Activated naive CD4-positive, alpha-beta T cell treated with anti-CD3 and anti-CD28 coated beads, Interleukin-2, amount 10 ng/mL, durations not matched to agents 7 days and 5 days (primary cell): Measurements from ENCODE around the gene SHCBP1L.

ENCODE experiments used
- CTCF ChIA-PET: fragments of 350-600 bp; sonication (Branson Sonifier 250); formaldehyde crosslinking; loops from one replicate; lab custom pipeline; 2021; ENCODE audit warnings: antibody characterized with exemption; lab: Charles Lee
- DNase-seq: peaks from one replicate; pipeline ENCODE4 v3.0.0-alpha.2; 2020
- H3K27ac Mint-ChIP-seq: one replicate; pipeline ENCODE4 v1.8.0; 2021; ENCODE audit warnings: mild to moderate bottlenecking, moderate library complexity, mixed read lengths
- H3K27me3 Mint-ChIP-seq: one replicate; pipeline ENCODE4 v1.8.0; 2021; ENCODE audit warnings: mild to moderate bottlenecking, mixed read lengths
- H3K36me3 Mint-ChIP-seq: one replicate; pipeline ENCODE4 v1.8.0; 2021; ENCODE audit warnings: mixed read lengths
- H3K4me1 Mint-ChIP-seq: one replicate; pipeline ENCODE4 v1.8.0; 2021; ENCODE audit warnings: mixed read lengths
- H3K4me3 Mint-ChIP-seq: one replicate; pipeline ENCODE4 v1.8.0; 2021; ENCODE audit warnings: mild to moderate bottlenecking, moderate library complexity, mixed read lengths
- H3K9me3 Mint-ChIP-seq: one replicate; pipeline ENCODE4 v1.8.0; 2021; ENCODE audit warnings: mixed read lengths

The SHCBP1L gene

GRCh38 chr1:182974506-182975191 is 21.7 kb upstream of the SHCBP1L start:
- Mint-ChIP-seq H3K4me3 (no peak overlapping the region), H3K27ac (no peak overlapping the region), H3K4me1 (no peaks in the 10 kb centered on the region), H3K9me3 (no peaks in the 10 kb centered on the region), H3K36me3 (no peaks in the 10 kb centered on the region), H3K27me3 (no peaks in the 10 kb centered on the region)
- no peak for DNase-seq
- CTCF ChIA-PET = interaction anchor here (0.6 kb wide), 1 partner anchor 9 kb away, joined by 3 read pairs; no protein-coding TSS in a partner anchor

DNA sequence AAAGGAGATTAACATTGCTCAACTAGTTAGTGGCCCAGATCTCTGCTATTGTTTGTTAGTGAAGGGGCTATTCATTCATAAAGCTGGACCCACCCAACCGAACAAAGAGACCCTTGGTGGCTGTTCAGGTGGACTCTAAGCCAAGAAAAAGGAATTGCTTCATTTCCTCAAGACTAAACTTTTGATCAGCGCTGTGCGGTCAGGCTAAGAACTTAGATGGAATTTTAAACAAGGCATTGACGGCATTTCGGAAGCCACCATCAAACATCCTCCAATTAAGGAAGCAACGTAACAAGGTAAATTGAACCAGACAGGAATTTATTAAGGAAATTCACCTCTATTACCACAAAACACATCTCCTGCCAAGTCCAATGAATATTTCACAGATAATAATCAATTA is 19.9 kb upstream of the SHCBP1L start:
- Mint-ChIP-seq H3K36me3 (no peaks in the 10 kb centered on the region), H3K27ac (no peak overlapping the region), H3K27me3 (peaks cover 5% of the 10 kb centered on the region), H3K4me3 (no peak overlapping the region), H3K9me3 (no peaks in the 10 kb centered on the region), H3K4me1 (no peaks in the 10 kb centered on the region)
- DNase-seq = no peak
- CTCF ChIA-PET = no interaction called here

GRCh38 chr1:182972231-182972630 is 19.3 kb upstream of the SHCBP1L start:
- CTCF ChIA-PET = no interaction called here
- Mint-ChIP-seq H3K27me3 (peaks cover 8% of the 10 kb centered on the region), H3K36me3 (no peaks in the 10 kb centered on the region), H3K4me1 (no peaks in the 10 kb centered on the region), H3K9me3 (no peaks in the 10 kb centered on the region), H3K4me3 (no peak overlapping the region), H3K27ac (no peak overlapping the region)
- no peak for DNase-seq

GRCh38 chr1:182971219-182971618 is 18.3 kb upstream of the SHCBP1L start:
- no peak overlapping the region for H3K27ac Mint-ChIP-seq

GRCh38 chr1:182968836-182969734 is 16.1 kb upstream of the SHCBP1L start:
- no peaks in the 10 kb centered on the region for H3K36me3 Mint-ChIP-seq
- peaks cover 8% of the 10 kb centered on the region for H3K27me3 Mint-ChIP-seq
- no peak for DNase-seq
- no peaks in the 10 kb centered on the region for H3K9me3 Mint-ChIP-seq
- H3K4me3 Mint-ChIP-seq = no peak overlapping the region
- CTCF ChIA-PET = no interaction called here
- no peak overlapping the region for H3K27ac Mint-ChIP-seq
- no peaks in the 10 kb centered on the region for H3K4me1 Mint-ChIP-seq

More at GRCh38 chr1:182971219-182971618, 18.3 kb upstream of the SHCBP1L start:
- Mint-ChIP-seq H3K36me3 (no peaks in the 10 kb centered on the region), H3K27me3 (peaks cover 8% of the 10 kb centered on the region), H3K4me3 (no peak overlapping the region), H3K9me3 (no peaks in the 10 kb centered on the region), H3K4me1 (no peaks in the 10 kb centered on the region)
- no peak for DNase-seq
- CTCF ChIA-PET = no interaction called here

- no peak overlapping the region for H3K27ac Mint-ChIP-seq
- CTCF ChIA-PET = no interaction called here
- H3K9me3 Mint-ChIP-seq = no peaks in the 10 kb centered on the region
- no peaks in the 10 kb centered on the region for H3K36me3 Mint-ChIP-seq
- H3K4me3 Mint-ChIP-seq = no peak overlapping the region
- no peaks in the 10 kb centered on the region for H3K4me1 Mint-ChIP-seq
- DNase-seq = no peak
- peaks cover 8% of the 10 kb centered on the region for H3K27me3 Mint-ChIP-seq
Measured at GRCh38 chr1:182968151-182968741, 15.3 kb upstream of the SHCBP1L start.

DNA sequence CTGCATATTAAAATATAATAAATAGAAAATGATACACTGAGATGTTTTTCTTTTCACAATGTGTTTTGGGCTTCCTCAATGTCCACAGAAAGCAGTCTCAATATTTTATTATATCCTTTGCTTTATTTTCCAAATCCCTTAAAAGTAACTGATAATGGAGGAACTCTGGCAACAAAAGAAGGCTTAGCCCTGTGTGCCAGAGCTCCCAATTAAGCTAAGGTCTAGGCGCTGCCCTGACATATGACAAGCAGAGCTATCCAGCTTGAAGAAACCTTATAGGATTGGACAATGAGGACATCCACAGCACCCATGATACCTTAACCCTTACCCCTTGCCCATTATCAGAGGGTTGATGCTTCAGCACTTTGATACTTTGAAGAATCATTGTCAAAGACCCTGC is 12.9 kb upstream of the SHCBP1L start:
- peaks cover 19% of the 10 kb centered on the region for H3K27me3 Mint-ChIP-seq
- no peaks in the 10 kb centered on the region for H3K36me3 Mint-ChIP-seq
- no peaks in the 10 kb centered on the region for H3K4me1 Mint-ChIP-seq
- no peak overlapping the region for H3K27ac Mint-ChIP-seq
- no peaks in the 10 kb centered on the region for H3K9me3 Mint-ChIP-seq
- DNase-seq = no peak
- no peak overlapping the region for H3K4me3 Mint-ChIP-seq
- CTCF ChIA-PET = interaction anchor here (0.8 to 1.2 kb wide), 2 partner anchors 9 to 12 kb away, joined by 3 to 4 read pairs; no protein-coding TSS in a partner anchor

DNA sequence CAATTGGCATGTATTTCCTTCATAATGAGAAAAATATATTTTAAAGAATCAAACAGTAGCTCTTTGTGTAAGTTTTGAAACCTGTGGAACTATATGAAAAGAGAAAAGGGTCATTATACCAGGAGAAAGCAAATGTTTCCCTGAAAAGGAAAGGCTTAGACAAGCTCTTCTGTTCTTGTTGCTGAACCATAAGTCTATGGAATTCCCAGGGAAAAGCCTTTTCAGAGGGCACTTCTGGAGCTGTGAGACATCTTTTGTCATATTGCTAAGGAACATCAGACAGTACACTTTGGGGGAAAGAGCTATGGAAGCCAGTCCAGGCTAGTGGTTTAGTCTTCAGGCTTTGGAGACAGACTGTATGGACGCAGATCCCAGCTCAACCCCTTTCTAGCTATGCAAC is 12.1 kb upstream of the SHCBP1L start:
- DNase-seq = no peak

GRCh38 chr1:182962554-182963115 is 9.7 kb upstream of the SHCBP1L start:
- Mint-ChIP-seq H3K4me3 (no peak overlapping the region), H3K27ac (no peak overlapping the region), H3K4me1 (no peaks in the 10 kb centered on the region), H3K27me3 (peaks cover 31% of the 10 kb centered on the region), H3K9me3 (no peaks in the 10 kb centered on the region), H3K36me3 (no peaks in the 10 kb centered on the region)
- CTCF ChIA-PET = interaction anchor here (0.6 to 2.6 kb wide), 6 partner anchors 13 to 692 kb away, joined by 3 to 21 read pairs (median 3); no protein-coding TSS in a partner anchor
- peak; percentile 42 for DNase-seq

More for the DNA sequence above, 12.1 kb upstream of the SHCBP1L start:
- H3K36me3 Mint-ChIP-seq = no peaks in the 10 kb centered on the region
- H3K4me3 Mint-ChIP-seq = no peak overlapping the region
- CTCF ChIA-PET = interaction anchor here (0.7 to 1.2 kb wide), 3 partner anchors 9 to 262 kb away, joined by 3 read pairs; no protein-coding TSS in a partner anchor
- no peak overlapping the region for H3K27ac Mint-ChIP-seq
- no peaks in the 10 kb centered on the region for H3K9me3 Mint-ChIP-seq
- peaks cover 21% of the 10 kb centered on the region for H3K27me3 Mint-ChIP-seq
- H3K4me1 Mint-ChIP-seq = no peaks in the 10 kb centered on the region

GRCh38 chr1:182960046-182960445 is 7.1 kb upstream of the SHCBP1L start:
- Mint-ChIP-seq H3K27ac (no peak overlapping the region), H3K27me3 (peaks cover 44% of the 10 kb centered on the region), H3K36me3 (no peaks in the 10 kb centered on the region), H3K9me3 (no peaks in the 10 kb centered on the region), H3K4me3 (no peak overlapping the region), H3K4me1 (no peaks in the 10 kb centered on the region)
- DNase-seq = no peak
- CTCF ChIA-PET = no interaction called here

DNA sequence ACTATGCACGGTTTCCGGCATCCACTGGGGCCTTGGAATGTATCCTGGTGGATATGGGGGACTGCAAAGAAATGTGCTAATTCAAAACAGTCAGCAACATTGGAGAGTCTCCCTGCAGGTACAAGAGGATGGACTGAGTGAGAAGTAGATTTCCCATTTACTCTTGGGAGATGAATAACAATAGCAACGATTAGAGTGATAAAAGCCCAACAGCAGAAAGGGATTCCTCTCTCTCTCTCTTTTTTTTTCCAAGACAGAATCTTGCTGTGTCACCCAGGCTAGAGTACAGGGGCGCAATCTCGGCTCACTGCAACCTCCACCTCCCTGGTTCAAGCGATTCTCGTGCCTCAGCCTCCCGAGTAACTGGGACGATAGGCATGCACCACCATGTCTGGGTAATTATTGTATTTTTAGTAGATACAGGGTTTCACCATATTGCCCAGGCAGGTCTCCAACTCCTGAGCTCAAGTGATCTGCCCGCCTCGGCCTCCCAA is 5.0 kb upstream of the SHCBP1L start:
- no peak overlapping the region for H3K4me3 Mint-ChIP-seq
- CTCF ChIA-PET = no interaction called here
- H3K9me3 Mint-ChIP-seq = no peaks in the 10 kb centered on the region
- H3K4me1 Mint-ChIP-seq = no peaks in the 10 kb centered on the region
- no peak overlapping the region for H3K27ac Mint-ChIP-seq
- peaks cover 58% of the 10 kb centered on the region for H3K27me3 Mint-ChIP-seq
- no peak for DNase-seq
- H3K36me3 Mint-ChIP-seq = no peaks in the 10 kb centered on the region

- Mint-ChIP-seq H3K4me1 (no peaks in the 10 kb centered on the region), H3K36me3 (no peaks in the 10 kb centered on the region), H3K9me3 (no peaks in the 10 kb centered on the region), H3K4me3 (no peak overlapping the region), H3K27me3 (peaks cover 59% of the 10 kb centered on the region), H3K27ac (no peak overlapping the region)
- DNase-seq = no peak
- CTCF ChIA-PET = interaction anchor here (0.7 kb wide), 1 partner anchor 76 kb away, joined by 4 read pairs; no protein-coding TSS in a partner anchor
Measured at GRCh38 chr1:182956708-182957365, 3.9 kb upstream of the SHCBP1L start.
